Esophagus muscularis mucosa (tissue), 3 donors: ENCODE data around the gene PLEKHG4B.

ENCODE experiments used
- POLR2A ChIP-seq: fragments of 450-650 bp; IDR thresholded peaks from one replicate; pipeline ENCODE4 v1.6.1; 2017; ENCODE audit warnings: antibody characterized with exemption, moderate library complexity, mild to moderate bottlenecking, low read depth
- TF ChIP-seq, protein P1 (sequence below), 3 experiments: fragments of 200-600 bp in 2 of 3; fragments of 450-650 bp in 1 of 3; sonication (generic) in 2 of 3; IDR thresholded peaks; one replicate each; pipeline ENCODE4 v1.5.1; 2017 to 2019; ENCODE audit warnings: antibody characterized with exemption in 3 of 3, mild to moderate bottlenecking in 2 of 3, moderate library complexity in 1 of 3

DNA sequence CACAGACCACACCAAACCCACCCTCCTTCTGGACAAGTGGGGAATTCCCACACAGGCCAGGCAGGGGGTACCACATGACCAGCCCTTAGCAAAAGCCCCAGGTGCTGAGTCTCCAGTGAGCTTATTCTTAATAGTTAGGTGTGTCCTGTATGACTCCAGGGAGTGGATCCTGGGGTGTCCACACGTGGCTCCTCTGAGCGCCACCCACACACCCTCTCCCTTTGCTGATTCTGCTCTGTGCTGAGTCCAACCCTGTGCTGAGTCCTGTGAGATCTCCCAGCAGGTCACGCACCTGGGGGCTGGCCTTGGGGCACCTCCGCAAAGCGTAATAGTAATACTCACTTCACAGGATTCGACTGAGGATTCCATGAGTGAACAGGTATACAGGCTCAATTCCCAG lies 112.0 kb downstream of the PLEKHG4B start:
- no peak for TF ChIP-seq POLR2A
- TF ChIP-seq, protein P1, sequence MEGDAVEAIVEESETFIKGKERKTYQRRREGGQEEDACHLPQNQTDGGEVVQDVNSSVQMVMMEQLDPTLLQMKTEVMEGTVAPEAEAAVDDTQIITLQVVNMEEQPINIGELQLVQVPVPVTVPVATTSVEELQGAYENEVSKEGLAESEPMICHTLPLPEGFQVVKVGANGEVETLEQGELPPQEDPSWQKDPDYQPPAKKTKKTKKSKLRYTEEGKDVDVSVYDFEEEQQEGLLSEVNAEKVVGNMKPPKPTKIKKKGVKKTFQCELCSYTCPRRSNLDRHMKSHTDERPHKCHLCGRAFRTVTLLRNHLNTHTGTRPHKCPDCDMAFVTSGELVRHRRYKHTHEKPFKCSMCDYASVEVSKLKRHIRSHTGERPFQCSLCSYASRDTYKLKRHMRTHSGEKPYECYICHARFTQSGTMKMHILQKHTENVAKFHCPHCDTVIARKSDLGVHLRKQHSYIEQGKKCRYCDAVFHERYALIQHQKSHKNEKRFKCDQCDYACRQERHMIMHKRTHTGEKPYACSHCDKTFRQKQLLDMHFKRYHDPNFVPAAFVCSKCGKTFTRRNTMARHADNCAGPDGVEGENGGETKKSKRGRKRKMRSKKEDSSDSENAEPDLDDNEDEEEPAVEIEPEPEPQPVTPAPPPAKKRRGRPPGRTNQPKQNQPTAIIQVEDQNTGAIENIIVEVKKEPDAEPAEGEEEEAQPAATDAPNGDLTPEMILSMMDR (IDR thresholded peaks at IDR 0.05): no peak
